DOHH2 (cell line): ENCODE measurements around the gene PRKAR2A.

Experiments
- H3F3A ChIP-seq: fragments of 200-600 bp; sonication (generic), shearing (Covaris generic); 2 replicates; pipeline ENCODE4 v1.6.0; 2016; ENCODE audit warnings: antibody characterized with exemption, mild to moderate bottlenecking; ENCODE audit not compliant: control insufficient read depth, insufficient read depth
- H3K27ac ChIP-seq: fragments of 200-600 bp; sonication (generic); 2 replicates; pipeline ENCODE4 v1.5.1; 2014; ENCODE audit warnings: low read depth, mild to moderate bottlenecking, low read length, moderate library complexity
- H3K27me3 ChIP-seq: fragments of 200-600 bp; sonication (generic); 2 replicates; pipeline ENCODE4 v1.6.1; 2014; ENCODE audit warnings: mild to moderate bottlenecking, low read length, mixed read lengths; ENCODE audit not compliant: control insufficient read depth
- H3K36me3 ChIP-seq: fragments of 200-600 bp; sonication (generic); 2 replicates; pipeline ENCODE4 v1.6.1; 2014; ENCODE audit warnings: mild to moderate bottlenecking, low read length, moderate library complexity, mixed read lengths; ENCODE audit not compliant: control insufficient read depth
- H3K4me1 ChIP-seq: fragments of 200-600 bp; sonication (generic); 2 replicates; pipeline ENCODE4 v1.6.1; 2014; ENCODE audit warnings: mild to moderate bottlenecking, low read length, mixed read lengths; ENCODE audit not compliant: control insufficient read depth
- H3K4me2 ChIP-seq: fragments of 200-600 bp; sonication (generic); 2 replicates; pipeline ENCODE4 v1.6.0; 2014; ENCODE audit warnings: mild to moderate bottlenecking, low read length, moderate library complexity
- H3K4me3 ChIP-seq: fragments of 200-600 bp; sonication (generic); 2 replicates; pipeline ENCODE4 v1.5.1; 2014; ENCODE audit warnings: mild to moderate bottlenecking, low read length, mixed read lengths
- H3K79me2 ChIP-seq: fragments of 200-600 bp; sonication (generic); 2 replicates; pipeline ENCODE4 v1.6.1; 2014; ENCODE audit warnings: mild to moderate bottlenecking, low read length, mixed read lengths; ENCODE audit not compliant: control insufficient read depth
- H3K9me2 ChIP-seq: fragments of 200-600 bp; sonication (generic); replicated peaks from 2 replicates; pipeline ENCODE4 v1.6.1; 2014; ENCODE audit warnings: mild to moderate bottlenecking, low read length, mixed read lengths; ENCODE audit not compliant: control insufficient read depth
- H3K9me3 ChIP-seq: fragments of 200-600 bp; sonication (generic); 2 replicates; pipeline ENCODE4 v1.6.1; 2014; ENCODE audit warnings: antibody characterized with exemption, low read length, mixed read lengths; ENCODE audit not compliant: control insufficient read depth, insufficient read depth
- H4K20me1 ChIP-seq: fragments of 200-600 bp; sonication (generic); 2 replicates; pipeline ENCODE4 v1.6.0; 2014; ENCODE audit warnings: low read depth, mild to moderate bottlenecking, antibody characterized with exemption, low read length, moderate library complexity; ENCODE audit not compliant: control insufficient read depth, insufficient read depth
- CTCF ChIP-seq: fragments of 200-600 bp; sonication (generic); IDR thresholded peaks from one replicate; pipeline ENCODE4 v1.5.1; 2014; ENCODE audit warnings: antibody characterized with exemption, mild to moderate bottlenecking, low read depth, low read length; ENCODE audit not compliant: poor library complexity, severe bottlenecking
- EZH2phosphoT487 ChIP-seq: fragments of 200-600 bp; sonication (generic); IDR thresholded peaks from 2 replicates; pipeline ENCODE4 v1.6.1; 2017; ENCODE audit warnings: borderline replicate concordance, mild to moderate bottlenecking, antibody characterized with exemption, low read length, moderate library complexity, mixed read lengths

The PRKAR2A gene

GRCh38 chr3:48696601-48697000 lies 151.1 kb downstream of the PRKAR2A start:
- Histone ChIP-seq H3K36me3 (peaks cover 59% of the 10 kb centered on the region), H3F3A (peaks cover 2% of the 10 kb centered on the region; the same call in 1 of the 2 replicates), H3K27me3 (no peaks in the 10 kb centered on the region), H3K4me2 (no peak overlapping the region), H4K20me1 (peaks cover 7% of the 10 kb centered on the region; the same call in 1 of the 2 replicates), H3K79me2 (peaks cover 64% of the 10 kb centered on the region), H3K4me3 (no peak overlapping the region), H3K9me3 (no peaks in the 10 kb centered on the region), H3K4me1 (no peaks in the 10 kb centered on the region), H3K27ac (no peak overlapping the region), H3K9me2 (no peaks in the 10 kb centered on the region)
- TF ChIP-seq EZH2phosphoT487 (no peak), CTCF (no peak)
